Endothelial cell of umbilical vein (primary cell): ENCODE measurements around the gene NYAP2.

ENCODE experiments used
- CTCF ChIP-seq, 2 donors: IDR thresholded peaks; 1 replicate in 1 of 2; 2 replicates in 1 of 2; pipeline ENCODE4 v1.5.1; 2011; ENCODE audit warnings: low read length in 2 of 2, mild to moderate bottlenecking in 2 of 2, moderate library complexity in 2 of 2, control low read depth in 1 of 2, inconsistent platforms in 1 of 2, low read depth in 1 of 2; ENCODE audit not compliant: insufficient read depth in 1 of 2; ENCODE audit errors: extremely low read depth in 1 of 2
- POLR2A ChIP-seq: IDR thresholded peaks from 2 replicates; pipeline ENCODE4 v1.6.1; 2012; ENCODE audit warnings: low read depth, mild to moderate bottlenecking, control low read depth, low read length

GRCh38 chr2:225598897-225599296, 199.4 kb downstream of the NYAP2 start:
- no peak for TF ChIP-seq POLR2A
- no peak for TF ChIP-seq CTCF (IDR thresholded peaks at IDR 0.05; ENCODE audit: extremely low read depth in 1 of 2, insufficient read depth in 1 of 2, low read depth in 1 of 2, low read length in 2 of 2)
